Kidney epithelial cell (primary cell): ENCODE measurements around the gene GLCE. TPM values are rescaled to one million over a fixed set of nuclear protein-coding genes. Genes with fewer than 3 reads are reported as not detected.
A peak's percentile ranks its signal among the peaks of the same experiment; 100 is the strongest.

Source experiments
- DNase-seq: peaks from one replicate; pipeline ENCODE4 v3.0.0-alpha.2; 2010; ENCODE audit warnings: low read depth
- H3K27me3 ChIP-seq: 2 replicates; pipeline ENCODE4 v1.6.0; 2011; ENCODE audit warnings: low read length; ENCODE audit not compliant: control insufficient read depth, insufficient read depth
- H3K36me3 ChIP-seq: 2 replicates; pipeline ENCODE4 v1.5.1; 2011; ENCODE audit warnings: low read length; ENCODE audit not compliant: control insufficient read depth, insufficient read depth
- H3K4me3 ChIP-seq: 2 replicates; pipeline ENCODE4 v1.5.1; 2011; ENCODE audit warnings: low read depth, mild to moderate bottlenecking, control low read depth, low read length
- total RNA-seq: library from RNA; depleted of rRNA; stranded (reverse); fragments of >200 nt; gene quantifications from 2 replicates; pipeline ENCODE4 v1.2.3, GENCODE V29; 2015
- TF ChIP-seq, protein P1 (sequence below): IDR thresholded peaks from 2 replicates; pipeline ENCODE4 v1.5.1; 2011; ENCODE audit warnings: mild to moderate bottlenecking, moderate library complexity, low read length, control low read depth, inconsistent platforms; ENCODE audit not compliant: insufficient read depth, poor library complexity, severe bottlenecking

Gene GLCE
- total RNA-seq, 1 donor from 2014 or later = 11.0 TPM

GRCh38 chr15:69156736-69157381, 3.6 kb upstream of the GLCE start:
- TF ChIP-seq, protein P1, sequence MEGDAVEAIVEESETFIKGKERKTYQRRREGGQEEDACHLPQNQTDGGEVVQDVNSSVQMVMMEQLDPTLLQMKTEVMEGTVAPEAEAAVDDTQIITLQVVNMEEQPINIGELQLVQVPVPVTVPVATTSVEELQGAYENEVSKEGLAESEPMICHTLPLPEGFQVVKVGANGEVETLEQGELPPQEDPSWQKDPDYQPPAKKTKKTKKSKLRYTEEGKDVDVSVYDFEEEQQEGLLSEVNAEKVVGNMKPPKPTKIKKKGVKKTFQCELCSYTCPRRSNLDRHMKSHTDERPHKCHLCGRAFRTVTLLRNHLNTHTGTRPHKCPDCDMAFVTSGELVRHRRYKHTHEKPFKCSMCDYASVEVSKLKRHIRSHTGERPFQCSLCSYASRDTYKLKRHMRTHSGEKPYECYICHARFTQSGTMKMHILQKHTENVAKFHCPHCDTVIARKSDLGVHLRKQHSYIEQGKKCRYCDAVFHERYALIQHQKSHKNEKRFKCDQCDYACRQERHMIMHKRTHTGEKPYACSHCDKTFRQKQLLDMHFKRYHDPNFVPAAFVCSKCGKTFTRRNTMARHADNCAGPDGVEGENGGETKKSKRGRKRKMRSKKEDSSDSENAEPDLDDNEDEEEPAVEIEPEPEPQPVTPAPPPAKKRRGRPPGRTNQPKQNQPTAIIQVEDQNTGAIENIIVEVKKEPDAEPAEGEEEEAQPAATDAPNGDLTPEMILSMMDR = no peak
- Histone ChIP-seq H3K4me3 (no peak overlapping the region), H3K36me3 (no peaks in the 10 kb centered on the region), H3K27me3 (no peaks in the 10 kb centered on the region)
- no peak for DNase-seq

DNA sequence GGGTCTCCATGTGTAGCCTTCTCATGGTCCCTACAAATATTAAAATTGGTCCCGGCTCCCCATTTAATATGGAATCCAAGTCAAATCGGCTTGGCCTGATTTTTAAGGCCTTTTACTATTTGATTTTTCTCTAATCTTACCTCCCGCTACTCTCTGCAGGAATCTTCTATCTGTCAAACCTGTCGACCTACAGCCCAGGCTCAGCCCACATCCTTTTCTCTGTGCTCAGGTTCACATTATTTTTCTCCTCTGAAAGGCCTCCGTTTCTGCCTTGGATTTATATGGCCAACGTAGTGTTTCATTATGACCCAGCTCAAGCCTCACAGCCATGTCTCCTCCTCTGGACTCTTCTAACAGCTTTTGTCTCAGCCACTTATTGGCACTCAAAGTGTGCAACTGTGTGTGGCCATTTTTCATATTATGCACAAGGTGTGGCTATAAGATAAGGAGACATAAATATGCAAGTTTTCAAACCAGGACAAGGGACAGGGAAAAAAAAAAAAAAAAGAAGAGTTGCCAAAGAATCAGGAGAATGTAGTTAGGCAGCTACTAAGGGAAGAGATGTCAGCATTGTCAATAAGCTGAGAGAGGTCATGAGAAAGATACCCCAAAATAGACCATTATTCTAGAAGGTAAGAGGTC, 2.1 kb upstream of the GLCE start:
- Histone ChIP-seq H3K4me3 (no peak overlapping the region), H3K36me3 (no peaks in the 10 kb centered on the region), H3K27me3 (no peaks in the 10 kb centered on the region)
- TF ChIP-seq, protein P1 = no peak
- DNase-seq = no peak

DNA sequence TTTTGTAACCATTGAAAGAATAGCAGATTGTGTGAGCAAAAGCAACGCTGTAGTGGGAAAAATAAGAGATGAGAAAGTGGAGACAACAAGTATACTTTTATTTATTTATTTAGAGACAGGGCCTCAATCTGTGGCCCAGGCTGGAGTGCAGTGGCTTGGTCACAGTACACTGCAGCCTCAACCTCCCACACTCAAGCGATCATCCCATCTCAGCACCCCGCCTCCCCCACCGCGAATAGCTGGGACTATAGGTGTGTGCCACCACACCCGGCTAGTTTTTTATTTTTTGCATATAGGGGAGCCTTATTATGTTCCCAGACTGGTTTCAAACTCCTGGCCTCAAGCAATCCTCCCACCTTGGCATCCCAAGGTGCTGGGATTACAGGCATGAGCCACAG, 1.6 kb upstream of the GLCE start:
- H3K36me3 ChIP-seq = no peaks in the 10 kb centered on the region
- DNase-seq = no peak
- TF ChIP-seq, protein P1 = no peak

GRCh38 chr15:69159805-69160140, 662 bp upstream of the GLCE start:
- DNase-seq = no peak
- Histone ChIP-seq H3K4me3 (peak overlapping the region; percentile 41), H3K27me3 (no peaks in the 10 kb centered on the region), H3K36me3 (no peaks in the 10 kb centered on the region)
- TF ChIP-seq, protein P1 = no peak

More for the DNA sequence above, 1.6 kb upstream of the GLCE start:
- no peaks in the 10 kb centered on the region for H3K27me3 ChIP-seq
- H3K4me3 ChIP-seq = no peak overlapping the region

DNA sequence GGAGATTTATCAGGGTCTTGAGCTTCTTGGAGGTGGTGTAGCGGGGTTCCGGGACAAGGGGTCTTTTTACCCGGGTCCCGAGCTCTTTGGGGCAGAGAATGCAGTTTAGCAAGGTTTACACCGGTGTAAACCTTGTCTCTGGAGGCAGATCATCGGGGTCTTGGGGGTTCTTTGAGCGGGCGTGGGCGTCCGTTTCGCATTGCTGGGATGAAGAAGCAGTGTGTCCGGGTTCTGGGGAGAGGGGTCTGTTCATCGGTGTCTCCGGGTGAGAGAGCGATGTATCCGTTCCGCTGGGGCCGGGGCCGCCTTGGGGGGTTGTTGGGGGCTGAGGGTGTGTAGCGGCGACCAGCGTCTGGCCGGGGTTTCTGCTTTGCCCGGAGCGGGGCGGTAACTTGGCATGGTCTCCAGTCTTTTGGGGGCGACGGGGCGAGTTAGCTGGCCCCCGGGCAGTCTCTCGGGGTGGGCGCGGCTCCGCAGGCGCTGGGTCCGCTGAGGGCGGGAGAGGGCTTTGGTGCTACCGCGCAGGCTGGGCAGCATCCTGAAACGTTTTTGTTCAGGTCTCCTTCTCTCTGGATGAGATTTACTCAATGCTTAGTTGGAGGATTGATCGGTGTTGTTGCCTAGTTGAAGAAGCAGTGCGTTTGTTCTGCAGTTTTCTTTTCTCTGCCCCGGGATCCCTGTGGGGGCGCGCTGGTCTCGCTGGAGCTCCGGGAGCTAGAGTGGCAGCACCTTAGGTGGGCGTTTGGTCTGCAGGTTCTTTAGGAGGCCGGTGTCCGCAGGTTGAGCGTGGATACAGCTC, 843 bp downstream of the GLCE start:
- TF ChIP-seq, protein P1 = peak; percentile 45
- Histone ChIP-seq H3K4me3 (peak overlapping the region; percentile 68), H3K27me3 (no peaks in the 10 kb centered on the region), H3K36me3 (no peaks in the 10 kb centered on the region)
- no peak for DNase-seq

DNA sequence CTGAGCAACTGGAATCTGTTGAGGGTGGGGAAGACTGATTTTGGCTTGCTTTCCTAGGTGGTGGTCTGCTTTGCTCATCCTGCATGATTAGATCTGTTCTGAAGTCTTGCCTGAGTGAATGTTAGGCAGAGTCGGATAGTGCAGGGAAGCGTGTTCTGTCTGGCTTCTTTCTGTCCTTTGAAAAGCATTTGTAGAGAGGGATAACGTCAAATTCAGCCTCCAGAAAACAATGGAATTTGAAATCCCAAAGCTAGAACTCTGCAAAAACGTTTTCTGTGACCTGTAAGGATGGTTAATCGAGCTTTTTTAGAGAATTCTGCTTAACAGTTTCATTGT, 1.4 kb downstream of the GLCE start:
- Histone ChIP-seq H3K27me3 (no peaks in the 10 kb centered on the region), H3K36me3 (no peaks in the 10 kb centered on the region), H3K4me3 (peak overlapping the region; percentile 68)
- no peak for DNase-seq
- TF ChIP-seq, protein P1 = no peak
